ENCODE results near the gene USP35. TPM values are rescaled to one million over a fixed set of nuclear protein-coding genes. Genes with fewer than 3 reads are reported as not detected.

The USP35 gene
- total RNA-seq, result 14.7 and 16.5 TPM in 2 replicates
- long read RNA-seq, result 0 reads

GRCh38 chr11:78188286-78189173, at the start of gene USP35, which contains the start of gene KCTD21:
USP35 (plus strand) TSS chr11:78188919; CDS start chr11:78196246, 7,327 bp downstream.
KCTD21 (minus strand) TSS chr11:78188626; CDS start chr11:78174554, 14,072 bp downstream.
- no peaks in the 10 kb centered on the region for H3K9me3 Mint-ChIP-seq (ENCODE audit: low read depth)
- H3K27ac Mint-ChIP-seq, result peak within 1 kb of the TSS; percentile 94
- peaks cover 30% of the 10 kb centered on the region for H3K4me1 Mint-ChIP-seq (ENCODE audit: low read depth)
- TF ChIP-seq, protein P1, sequence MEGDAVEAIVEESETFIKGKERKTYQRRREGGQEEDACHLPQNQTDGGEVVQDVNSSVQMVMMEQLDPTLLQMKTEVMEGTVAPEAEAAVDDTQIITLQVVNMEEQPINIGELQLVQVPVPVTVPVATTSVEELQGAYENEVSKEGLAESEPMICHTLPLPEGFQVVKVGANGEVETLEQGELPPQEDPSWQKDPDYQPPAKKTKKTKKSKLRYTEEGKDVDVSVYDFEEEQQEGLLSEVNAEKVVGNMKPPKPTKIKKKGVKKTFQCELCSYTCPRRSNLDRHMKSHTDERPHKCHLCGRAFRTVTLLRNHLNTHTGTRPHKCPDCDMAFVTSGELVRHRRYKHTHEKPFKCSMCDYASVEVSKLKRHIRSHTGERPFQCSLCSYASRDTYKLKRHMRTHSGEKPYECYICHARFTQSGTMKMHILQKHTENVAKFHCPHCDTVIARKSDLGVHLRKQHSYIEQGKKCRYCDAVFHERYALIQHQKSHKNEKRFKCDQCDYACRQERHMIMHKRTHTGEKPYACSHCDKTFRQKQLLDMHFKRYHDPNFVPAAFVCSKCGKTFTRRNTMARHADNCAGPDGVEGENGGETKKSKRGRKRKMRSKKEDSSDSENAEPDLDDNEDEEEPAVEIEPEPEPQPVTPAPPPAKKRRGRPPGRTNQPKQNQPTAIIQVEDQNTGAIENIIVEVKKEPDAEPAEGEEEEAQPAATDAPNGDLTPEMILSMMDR (IDR thresholded peaks at IDR 0.05; ENCODE audit: unreplicated experiment), result no peak
- peak within 1 kb of the TSS; percentile 94 for H3K4me3 Mint-ChIP-seq (ENCODE audit: low read depth)
- H3K27me3 Mint-ChIP-seq, result no peaks in the 10 kb centered on the region
- DNase-seq (ENCODE audit: low spot score, unreplicated experiment), result peak; percentile 89
- H3K36me3 Mint-ChIP-seq (ENCODE audit: insufficient read depth), result no peaks in the 10 kb centered on the region

DNA sequence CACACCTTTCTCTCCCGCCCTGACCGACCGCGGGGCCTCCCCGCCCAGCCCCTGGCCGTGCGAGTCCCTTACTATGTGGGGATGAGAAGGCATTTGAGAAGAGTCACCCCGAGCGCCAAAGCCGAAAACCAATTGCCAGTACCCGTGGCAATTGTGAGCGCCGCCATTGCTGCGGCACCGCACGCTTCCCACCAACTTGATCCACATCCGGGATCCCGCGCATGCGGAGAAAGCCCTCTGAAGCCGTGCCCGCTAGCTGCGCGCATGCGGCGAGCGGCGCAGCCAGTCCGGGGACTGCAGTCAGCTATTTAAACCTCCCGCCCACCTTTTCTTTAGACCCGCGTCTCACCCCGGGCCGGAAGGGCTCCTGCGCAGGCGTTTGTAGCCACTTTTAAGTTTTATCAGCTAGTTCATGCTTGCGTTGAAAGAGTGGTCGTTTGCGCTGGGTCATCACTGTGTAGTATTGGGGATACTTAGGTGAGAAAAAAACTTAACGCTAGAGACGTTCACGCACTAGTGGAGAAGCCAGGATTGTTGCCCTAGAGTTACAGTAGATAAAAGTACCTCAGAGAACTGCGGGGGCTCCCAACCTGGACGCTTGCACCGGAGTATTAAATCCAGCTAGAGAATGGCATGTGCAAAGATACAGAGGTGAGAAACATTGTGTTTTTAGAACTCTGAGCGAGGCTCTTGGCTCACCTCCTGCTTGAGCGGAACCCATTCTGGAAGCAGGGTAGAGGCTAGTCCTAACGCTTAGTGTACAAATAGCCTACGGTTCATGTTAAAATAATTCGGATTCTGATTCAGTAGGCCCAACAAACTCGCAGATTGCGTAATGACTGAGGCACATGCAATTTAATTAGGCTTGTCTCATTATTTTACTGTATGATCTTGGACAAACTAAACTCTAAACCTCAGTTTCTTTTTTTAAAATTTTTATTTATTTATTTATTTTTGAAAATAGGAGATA, 49.0 kb upstream of the USP35 start, which contains the start of gene ALG8:
Gene ALG8 (minus strand): TSS at position 205 of the 970 bp plus-strand sequence. CDS start 38 bp downstream, at position 167.
- peaks cover 1% of the 10 kb centered on the region for H3K9me3 Mint-ChIP-seq (ENCODE audit: low read depth)
- peak; percentile 89 for DNase-seq (ENCODE audit: low spot score, unreplicated experiment)
- peak within 1 kb of the TSS; percentile 97 for H3K4me3 Mint-ChIP-seq (ENCODE audit: low read depth)
- peak within 1 kb of the TSS; percentile 97 for H3K27ac Mint-ChIP-seq
- TF ChIP-seq, protein P1 (IDR thresholded peaks at IDR 0.05; ENCODE audit: unreplicated experiment), result no peak
- H3K4me1 Mint-ChIP-seq (ENCODE audit: low read depth), result peaks cover 18% of the 10 kb centered on the region
- no peaks in the 10 kb centered on the region for H3K27me3 Mint-ChIP-seq
- peaks cover 12% of the 10 kb centered on the region for H3K36me3 Mint-ChIP-seq (ENCODE audit: insufficient read depth)

DNA sequence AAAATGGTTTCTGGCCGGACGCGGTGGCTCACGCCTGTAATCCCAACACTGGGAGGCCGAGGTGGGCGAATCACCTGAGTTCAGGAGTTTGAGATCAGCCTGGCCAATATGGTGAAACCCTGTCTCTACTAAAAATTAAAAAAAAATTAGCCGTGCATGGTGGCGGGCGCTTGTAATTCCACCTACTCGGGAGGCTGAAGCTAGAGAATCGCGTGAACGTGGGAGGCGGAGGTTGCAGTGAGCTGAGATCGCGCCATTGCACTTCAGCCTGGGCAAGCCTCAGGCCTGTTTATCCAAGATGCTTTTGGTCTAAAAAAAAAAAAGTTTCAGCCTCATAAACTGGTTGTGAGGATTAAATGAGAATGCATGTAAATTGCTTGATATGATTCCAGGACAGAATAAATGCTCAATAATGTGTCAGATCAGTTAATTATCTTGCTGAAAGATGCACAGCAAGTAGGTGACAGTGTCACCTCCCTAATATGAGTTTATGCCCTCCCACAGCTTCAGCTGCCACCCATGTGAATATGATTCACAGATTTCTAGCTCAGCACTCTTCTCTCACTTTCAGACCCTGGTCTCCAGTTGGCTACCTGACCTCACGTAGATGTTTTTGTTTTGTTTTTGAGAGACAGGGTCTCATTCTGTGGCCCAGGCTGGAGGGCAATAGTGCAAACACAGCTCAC, 48.2 kb upstream of the USP35 start:
- Mint-ChIP-seq H3K4me1 (ENCODE audit: low read depth) (peaks cover 18% of the 10 kb centered on the region), H3K4me3 (ENCODE audit: low read depth) (peak overlapping the region; percentile 97), H3K27ac (peak overlapping the region; percentile 88), H3K9me3 (ENCODE audit: low read depth) (no peaks in the 10 kb centered on the region), H3K36me3 (ENCODE audit: insufficient read depth) (peaks cover 10% of the 10 kb centered on the region), H3K27me3 (no peaks in the 10 kb centered on the region)
- DNase-seq (ENCODE audit: low spot score, unreplicated experiment), result no peak
- TF ChIP-seq, protein P1 (IDR thresholded peaks at IDR 0.05; ENCODE audit: unreplicated experiment), result no peak

- no peak overlapping the region for H3K27ac Mint-ChIP-seq
- H3K27me3 Mint-ChIP-seq, result no peaks in the 10 kb centered on the region
- peaks cover 5% of the 10 kb centered on the region for H3K4me1 Mint-ChIP-seq (ENCODE audit: low read depth)
- no peak for DNase-seq (ENCODE audit: low spot score, unreplicated experiment)
- H3K36me3 Mint-ChIP-seq (ENCODE audit: insufficient read depth), result peaks cover 5% of the 10 kb centered on the region
- H3K9me3 Mint-ChIP-seq (ENCODE audit: low read depth), result no peaks in the 10 kb centered on the region
- TF ChIP-seq, protein P1 (IDR thresholded peaks at IDR 0.05; ENCODE audit: unreplicated experiment), result no peak
- H3K4me3 Mint-ChIP-seq (ENCODE audit: low read depth), result no peak overlapping the region
Observed at GRCh38 chr11:78145511-78146025, 43.2 kb upstream of the USP35 start.

All from progenitor cell of endocrine pancreas (in vitro differentiated cells).